Trophoblast cell (in vitro differentiated cells and primary cell): ENCODE measurements around the gene SMPD3.

Experiments used
- DNase-seq, 2 donors: peaks; one replicate each; pipeline ENCODE4 v3.0.0-alpha.2; 2016
- H2AFZ ChIP-seq: 2 replicates; pipeline ENCODE4 v1.6.1; 2013; ENCODE audit warnings: low read length, moderate library complexity, mild to moderate bottlenecking; ENCODE audit not compliant: insufficient read depth, poor library complexity
- H2AK5ac ChIP-seq: 2 replicates; pipeline ENCODE4 v1.6.1; 2013; ENCODE audit warnings: mild to moderate bottlenecking, low read length
- H2BK120ac ChIP-seq: 2 replicates; pipeline ENCODE4 v1.6.1; 2013; ENCODE audit warnings: low read length, mild to moderate bottlenecking, moderate library complexity; ENCODE audit not compliant: insufficient read depth, poor library complexity
- H2BK12ac ChIP-seq: 2 replicates; pipeline ENCODE4 v1.6.1; 2013; ENCODE audit warnings: mild to moderate bottlenecking, low read length, moderate library complexity
- H2BK5ac ChIP-seq: 2 replicates; pipeline ENCODE4 v1.6.1; 2013; ENCODE audit warnings: low read length, low read depth, moderate library complexity, mild to moderate bottlenecking; ENCODE audit not compliant: poor library complexity
- H3K14ac ChIP-seq: 2 replicates; pipeline ENCODE4 v1.6.1; 2013; ENCODE audit warnings: mild to moderate bottlenecking, low read length
- H3K18ac ChIP-seq: 2 replicates; pipeline ENCODE4 v1.6.1; 2013; ENCODE audit warnings: mild to moderate bottlenecking, low read length
- H3K23ac ChIP-seq: 2 replicates; pipeline ENCODE4 v1.6.1; 2013; ENCODE audit warnings: low read length
- H3K27ac ChIP-seq: 2 replicates; pipeline ENCODE4 v1.5.1; 2013; ENCODE audit warnings: low read depth, mild to moderate bottlenecking, inconsistent platforms, low read length, moderate library complexity
- H3K27me3 ChIP-seq: 2 replicates; pipeline ENCODE4 v1.6.1; 2013; ENCODE audit warnings: inconsistent platforms, mild to moderate bottlenecking, low read length, moderate library complexity; ENCODE audit not compliant: insufficient read depth
- H3K36me3 ChIP-seq, 2 experiments: 1 replicate in 1 of 2; 2 replicates in 1 of 2; pipeline ENCODE4 v1.6.1; 2013; ENCODE audit warnings: low read length in 2 of 2, mild to moderate bottlenecking in 2 of 2, moderate library complexity in 1 of 2; ENCODE audit not compliant: insufficient read depth in 2 of 2, control insufficient read depth in 1 of 2
- H3K4ac ChIP-seq: 2 replicates; pipeline ENCODE4 v1.6.1; 2013; ENCODE audit warnings: low read depth, mild to moderate bottlenecking, low read length, moderate library complexity
- H3K4me1 ChIP-seq, 2 experiments: 1 replicate in 1 of 2; 2 replicates in 1 of 2; pipeline ENCODE4 v1.6.1; 2013; ENCODE audit warnings: low read length in 2 of 2, mild to moderate bottlenecking in 2 of 2, moderate library complexity in 1 of 2; ENCODE audit not compliant: insufficient read depth in 2 of 2, control insufficient read depth in 1 of 2
- H3K4me2 ChIP-seq: 2 replicates; pipeline ENCODE4 v1.6.1; 2013; ENCODE audit warnings: inconsistent platforms, mild to moderate bottlenecking, low read length, moderate library complexity
- H3K4me3 ChIP-seq: 2 replicates; pipeline ENCODE4 v1.5.1; 2013; ENCODE audit warnings: mild to moderate bottlenecking, low read depth, low read length, inconsistent platforms
- H3K79me1 ChIP-seq: one replicate; pipeline ENCODE4 v1.6.1; 2013; ENCODE audit warnings: low read length
- H3K79me2 ChIP-seq: 2 replicates; pipeline ENCODE4 v1.6.1; 2013; ENCODE audit warnings: low read length, mild to moderate bottlenecking; ENCODE audit not compliant: control insufficient read depth, insufficient read depth, poor library complexity
- H3K9ac ChIP-seq: 2 replicates; pipeline ENCODE4 v1.6.1; 2013; ENCODE audit warnings: mild to moderate bottlenecking, low read length
- H3K9me3 ChIP-seq: 2 replicates; pipeline ENCODE4 v1.6.1; 2013; ENCODE audit warnings: low read depth, mild to moderate bottlenecking, control low read depth, inconsistent platforms, low read length; ENCODE audit not compliant: insufficient read depth
- H4K12ac ChIP-seq: 2 replicates; pipeline ENCODE4 v1.6.1; 2013; ENCODE audit warnings: low read depth, mild to moderate bottlenecking, low read length, moderate library complexity
- H4K8ac ChIP-seq: 2 replicates; pipeline ENCODE4 v1.6.1; 2013; ENCODE audit warnings: low read depth, mild to moderate bottlenecking, low read length, moderate library complexity
- H4K91ac ChIP-seq: one replicate; pipeline ENCODE4 v1.6.1; 2013; ENCODE audit warnings: low read depth, mild to moderate bottlenecking, low read length, moderate library complexity
- WGBS: extraction: QIAGEN DNeasy Blood & Tissue Kit; methylation state at CpG from one replicate; pipeline ENCODE4 v1.1.7; 2013; ENCODE audit warnings: missing lambda C conversion rate; ENCODE audit not compliant: insufficient read length, insufficient coverage; ENCODE audit errors: extremely low coverage; 5-methylcytosine and 5-hydroxymethylcytosine counted together

Gene SMPD3

DNA sequence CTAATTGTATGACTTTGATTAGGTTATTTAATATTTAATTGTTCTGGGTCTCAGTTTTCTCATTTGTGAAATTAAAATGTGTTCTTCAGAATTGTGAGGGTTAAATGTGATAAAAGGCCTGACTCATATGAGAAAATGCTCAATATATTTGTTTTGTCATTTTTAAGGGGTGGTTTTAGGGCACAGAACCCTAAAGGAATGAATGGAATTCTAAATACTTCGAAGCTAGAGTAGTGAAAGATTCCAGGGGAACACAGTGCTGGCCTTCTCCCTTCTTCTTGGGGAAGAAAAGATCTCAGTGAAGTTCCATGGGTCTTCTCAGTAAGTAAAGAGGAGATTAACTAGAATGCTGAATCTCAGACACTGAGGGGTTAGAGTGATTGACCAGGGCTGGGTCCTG, 3.9 kb upstream of the SMPD3 start:
- Histone ChIP-seq H3K79me1 (no peaks in the 10 kb centered on the region), H2AFZ (no peak overlapping the region), H3K4me3 (no peak overlapping the region), H3K4me1 (peaks cover 9 to 13% of the 10 kb centered on the region in 2 experiments), H2BK120ac (no peak overlapping the region), H3K14ac (no peak overlapping the region), H3K4ac (no peak overlapping the region), H2BK5ac (no peak overlapping the region), H2BK12ac (no peak overlapping the region), H4K8ac (no peak overlapping the region), H3K23ac (no peak overlapping the region), H3K27ac (no peak overlapping the region), H2AK5ac (no peak overlapping the region), H4K91ac (no peak overlapping the region), H3K4me2 (no peak overlapping the region), H3K36me3 (no peaks in the 10 kb centered on the region), H3K27me3 (peaks cover 4% of the 10 kb centered on the region), H3K9ac (no peak overlapping the region), H3K9me3 (peaks cover 6% of the 10 kb centered on the region), H4K12ac (no peak overlapping the region), H3K18ac (no peak overlapping the region), H3K79me2 (no peaks in the 10 kb centered on the region)
- no CpG with 5 or more reads among the region's 1 CpG for WGBS
- no peak for DNase-seq

GRCh38 chr16:68451676-68452075, 3.4 kb upstream of the SMPD3 start:
- Histone ChIP-seq H2BK5ac (no peak overlapping the region), H3K79me2 (no peaks in the 10 kb centered on the region), H3K79me1 (no peaks in the 10 kb centered on the region), H3K4me3 (no peak overlapping the region), H3K4ac (no peak overlapping the region), H4K91ac (no peak overlapping the region), H3K27ac (no peak overlapping the region), H2AK5ac (no peak overlapping the region), H3K36me3 (no peaks in the 10 kb centered on the region), H3K27me3 (peaks cover 8% of the 10 kb centered on the region), H3K18ac (no peak overlapping the region), H3K4me2 (no peak overlapping the region), H4K8ac (no peak overlapping the region), H2BK12ac (no peak overlapping the region), H2BK120ac (no peak overlapping the region), H3K23ac (no peak overlapping the region), H4K12ac (no peak overlapping the region), H2AFZ (no peak overlapping the region), H3K9me3 (peaks cover 6% of the 10 kb centered on the region), H3K4me1 (peaks cover 9 to 13% of the 10 kb centered on the region in 2 experiments), H3K9ac (no peak overlapping the region), H3K14ac (no peak overlapping the region)
- WGBS, result no CpG with 5 or more reads among the region's 1 CpG
- no peak for DNase-seq

- no peak overlapping the region for H2AFZ ChIP-seq
- H3K4me2 ChIP-seq, result no peak overlapping the region
- no peak overlapping the region for H3K4ac ChIP-seq
- peaks cover 6% of the 10 kb centered on the region for H3K9me3 ChIP-seq
- H2BK120ac ChIP-seq, result no peak overlapping the region
- H2AK5ac ChIP-seq, result no peak overlapping the region
- H4K8ac ChIP-seq, result no peak overlapping the region
- no peak overlapping the region for H2BK5ac ChIP-seq
- H3K79me1 ChIP-seq, result no peaks in the 10 kb centered on the region
- no peak for DNase-seq
- H3K14ac ChIP-seq, result no peak overlapping the region
- no peak overlapping the region for H3K9ac ChIP-seq
- no peak overlapping the region for H3K4me3 ChIP-seq
- peaks cover 9 to 13% of the 10 kb centered on the region in 2 experiments for H3K4me1 ChIP-seq
- H3K23ac ChIP-seq, result no peak overlapping the region
- H3K27ac ChIP-seq, result no peak overlapping the region
- no peak overlapping the region for H3K18ac ChIP-seq
- peaks cover 14% of the 10 kb centered on the region for H3K27me3 ChIP-seq
- no peaks in the 10 kb centered on the region for H3K79me2 ChIP-seq
- H2BK12ac ChIP-seq, result no peak overlapping the region
- no peak overlapping the region for H4K12ac ChIP-seq
- no peak overlapping the region for H4K91ac ChIP-seq
- H3K36me3 ChIP-seq, result no peaks in the 10 kb centered on the region
- no CpG with 5 or more reads among the region's 3 CpGs for WGBS
Observed at GRCh38 chr16:68450741-68451255, 2.5 kb upstream of the SMPD3 start.

- H3K27me3 ChIP-seq, result peaks cover 15% of the 10 kb centered on the region
- H2AFZ ChIP-seq, result peak overlapping the region; percentile 23
- H3K9ac ChIP-seq, result no peak overlapping the region
- H3K27ac ChIP-seq, result no peak overlapping the region
- peaks cover 9 to 13% of the 10 kb centered on the region in 2 experiments for H3K4me1 ChIP-seq
- no peaks in the 10 kb centered on the region for H3K79me2 ChIP-seq
- H3K14ac ChIP-seq, result no peak overlapping the region
- H3K4me3 ChIP-seq, result no peak overlapping the region
- no peak overlapping the region for H2AK5ac ChIP-seq
- peaks cover 5% of the 10 kb centered on the region for H3K9me3 ChIP-seq
- no peak overlapping the region for H3K18ac ChIP-seq
- no peaks in the 10 kb centered on the region for H3K36me3 ChIP-seq
- no peak for DNase-seq
- WGBS, result no CpG with 5 or more reads among the region's 36 CpGs
- H2BK120ac ChIP-seq, result no peak overlapping the region
- peak overlapping the region; percentile 66 for H3K4me2 ChIP-seq
- no peak overlapping the region for H3K23ac ChIP-seq
- H2BK5ac ChIP-seq, result no peak overlapping the region
- no peak overlapping the region for H4K12ac ChIP-seq
- H3K4ac ChIP-seq, result no peak overlapping the region
- no peak overlapping the region for H2BK12ac ChIP-seq
- no peaks in the 10 kb centered on the region for H3K79me1 ChIP-seq
- H4K91ac ChIP-seq, result no peak overlapping the region
- H4K8ac ChIP-seq, result no peak overlapping the region
Observed at GRCh38 chr16:68447653-68448359, 502 bp downstream of the SMPD3 start.
